HepG2 (cell line): ENCODE data around the gene CCR9. TPM values are rescaled to one million over a fixed set of nuclear protein-coding genes. Genes with fewer than 3 reads are reported as not detected.

Experiments used
- ATAC-seq: fragments of 200-7000 bp; cut with Tn5 transposase; 3 replicates; pipeline ENCODE4 v1.9.1; 2020; ENCODE audit warnings: mild to moderate bottlenecking, moderate library complexity
- BruUV-seq: library from RNA; stranded (reverse); fragments of 400-500 nt; replicated peaks from 2 replicates; lab custom pipeline; 2021; lab: Mats Ljungman, UMichigan
- CTCF ChIA-PET: fragments of 300-600 bp; formaldehyde crosslinking; extraction: SDS; loops from one replicate; lab custom pipeline; 2021; ENCODE audit warnings: low total read pairs, inconsistent platforms, low intra/inter-chr PET ratio; lab: Yijun Ruan, JAX
- POLR2A ChIA-PET: fragments of 350-600 bp; sonication (Branson Sonifier 250); formaldehyde crosslinking; loops from one replicate; lab custom pipeline; 2020; ENCODE audit warnings: antibody characterized with exemption, inconsistent platforms; lab: Yijun Ruan, JAX
- DNase-seq: peaks from one replicate; pipeline ENCODE4 v3.0.0-alpha.2; 2015; ENCODE audit warnings: low spot score
- FAIRE-seq: peaks from 3 replicates; lab custom pipeline; 2011; peaks lifted over from hg19 to GRCh38; lab: Jason Lieb, UNC
- H2AFZ ChIP-seq: one replicate; pipeline ENCODE4 v1.6.1; 2011; ENCODE audit warnings: low read length, inconsistent platforms
- H3K27ac ChIP-seq: fragments of 300-600 bp; 3 replicates; pipeline ENCODE4 v1.8.0; 2011; ENCODE audit warnings: mixed run types, mild to moderate bottlenecking, mixed read lengths, low read length, inconsistent platforms; ENCODE audit not compliant: insufficient read depth; ENCODE audit errors: extremely low read length
- H3K27me3 ChIP-seq, 2 experiments: fragments of 200-600 bp in 1 of 2; 2 replicates in 1 of 2; 3 replicates in 1 of 2; pipeline versions ENCODE4 v1.6.0 to v1.8.0; 2011; ENCODE audit warnings: low read length in 2 of 2, mild to moderate bottlenecking in 2 of 2, moderate library complexity in 2 of 2, inconsistent platforms in 1 of 2; ENCODE audit not compliant: insufficient read depth in 2 of 2, control insufficient read depth in 1 of 2
- H3K36me3 ChIP-seq, 2 experiments: fragments of 200-600 bp in 1 of 2; replicated peaks in 1 of 2; 2 replicates in 1 of 2; 3 replicates in 1 of 2; pipeline versions ENCODE4 v1.5.1 to v1.8.0; 2011; ENCODE audit warnings: low read length in 2 of 2, inconsistent platforms in 1 of 2; ENCODE audit not compliant: insufficient read depth in 2 of 2, control insufficient read depth in 1 of 2
- H3K4me1 ChIP-seq: 2 replicates; pipeline ENCODE4 v1.5.1; 2012; ENCODE audit warnings: low read length, inconsistent platforms; ENCODE audit not compliant: insufficient read depth
- H3K4me2 ChIP-seq: 2 replicates; pipeline ENCODE4 v1.6.0; 2011; ENCODE audit warnings: low read depth, low read length, inconsistent platforms
- H3K4me3 ChIP-seq, 3 experiments: fragments of 200-600 bp in 1 of 3; sonication (generic), shearing (Covaris generic) in 1 of 3; replicated peaks in 1 of 3; 2 replicates each; pipeline ENCODE4 v1.5.1; 2011 to 2016; ENCODE audit warnings: low read length in 3 of 3, inconsistent platforms in 2 of 3, low read depth in 2 of 3, mild to moderate bottlenecking in 2 of 3, control low read depth in 1 of 3, mixed read lengths in 1 of 3; ENCODE audit not compliant: insufficient read depth in 1 of 3
- H3K79me2 ChIP-seq: one replicate; pipeline ENCODE4 v1.6.1; 2011; ENCODE audit warnings: low read length, inconsistent platforms; ENCODE audit not compliant: insufficient read depth
- H3K9ac ChIP-seq: 2 replicates; pipeline ENCODE4 v1.6.0; 2011; ENCODE audit warnings: mild to moderate bottlenecking, low read depth, low read length, inconsistent platforms; ENCODE audit not compliant: insufficient read depth
- H3K9me3 ChIP-seq: 2 replicates; pipeline ENCODE4 v1.5.1; 2012; ENCODE audit warnings: mild to moderate bottlenecking, low read length
- H4K20me1 ChIP-seq: 2 replicates; pipeline ENCODE4 v1.6.0; 2011; ENCODE audit warnings: inconsistent platforms, mild to moderate bottlenecking, low read length, moderate library complexity; ENCODE audit not compliant: insufficient read depth
- ESRRA ChIP-seq: sonication (generic); formaldehyde crosslinking; IDR thresholded peaks from 2 replicates; pipeline ENCODE4 v1.5.1; 2020; ENCODE audit warnings: mild to moderate bottlenecking, low read depth, missing genetic modification reagents
- SALL1 ChIP-seq: sonication (generic); formaldehyde crosslinking; IDR thresholded peaks from 2 replicates; pipeline ENCODE4 v1.8.0; 2022; ENCODE audit warnings: mild to moderate bottlenecking, missing genetic modification reagents
- ZFP36 ChIP-seq: fragments of 150-350 bp; IDR thresholded peaks from 2 replicates; pipeline ENCODE4 v1.6.1; 2018; ENCODE audit warnings: borderline replicate concordance, low read length, low read depth; ENCODE audit not compliant: partially characterized antibody
- ZNF230 ChIP-seq: sonication (generic); formaldehyde crosslinking; IDR thresholded peaks from 2 replicates; pipeline ENCODE4 v1.4.0; 2020; ENCODE audit warnings: mild to moderate bottlenecking, missing genetic modification reagents
- ZNF615 ChIP-seq: sonication (generic); formaldehyde crosslinking; IDR thresholded peaks from 2 replicates; pipeline ENCODE4 v1.5.0; 2020; ENCODE audit warnings: mild to moderate bottlenecking, missing genetic modification reagents, borderline replicate concordance
- ZNF720 ChIP-seq: sonication (generic); formaldehyde crosslinking; IDR thresholded peaks from 2 replicates; pipeline ENCODE4 v1.4.0; 2020; ENCODE audit warnings: missing genetic modification reagents
- ZSCAN9 ChIP-seq: IDR thresholded peaks from 2 replicates; pipeline ENCODE4 v1.6.1; 2016; ENCODE audit warnings: borderline replicate concordance
- WGBS: methylation state at CpG from one replicate; pipeline ENCODE4 v1.1.6; 2017; ENCODE audit warnings: low lambda C conversion rate; 5-methylcytosine and 5-hydroxymethylcytosine counted together
- in situ Hi-C: cut with HindIII; loops from 2 replicates; pipeline ENCODE4 v1.10.0; 2017; ENCODE audit warnings: low pct_unique_long_range_greater_than_20kb; ENCODE audit not compliant: extremely low pct_ligation_motif_present
- intact Hi-C: fragments of 100-400 bp; cut with micrococcal nuclease; formaldehyde crosslinking; loops from one replicate; pipeline ENCODE4 v1.10.0; 2022; ENCODE audit not compliant: unreplicated experiment
- polyA plus RNA-seq, 8 experiments: library from polyadenylated mRNA; depleted of rRNA in 3 of 8; stranded (reverse) in 7 of 8; unstranded in 1 of 8; fragments of >200 nt; fragmentation: Illumina TruSeq in 4 of 8; extraction: Trizol in 4 of 8; gene quantifications; 2 replicates each; pipeline versions ENCODE4 v1.2.1 to v1.2.3, GENCODE V29; 2011 to 2016; ENCODE audit warnings: low read depth in 4 of 8, missing spikeins in 1 of 8, mixed read lengths in 1 of 8; ENCODE audit not compliant: insufficient read depth in 1 of 8
- total RNA-seq, 5 experiments: library from RNA; depleted of rRNA; stranded (reverse); fragments of >200 nt; fragmentation: Illumina TruSeq; extraction: Trizol; gene quantifications; 2 replicates each; pipeline ENCODE4 v1.2.3, GENCODE V29; 2016; ENCODE audit warnings: low read depth in 1 of 5
- TF ChIP-seq, protein P1 (sequence below), 2 experiments: sonication (generic) in 1 of 2; formaldehyde crosslinking in 1 of 2; IDR thresholded peaks; 2 replicates each; pipeline versions ENCODE4 v1.4.0 to v1.6.1; 2016 to 2020; ENCODE audit warnings: borderline replicate concordance in 1 of 2, low read depth in 1 of 2, mild to moderate bottlenecking in 1 of 2, missing genetic modification reagents in 1 of 2
- TF ChIP-seq, protein P2 (sequence below): sonication (generic); formaldehyde crosslinking; IDR thresholded peaks from 2 replicates; pipeline ENCODE4 v1.8.0; 2022; ENCODE audit warnings: mild to moderate bottlenecking, missing genetic modification reagents

CCR9 gene
- total and polyA plus RNA-seq, 2 of the 13 experiments (the other 11 are each of a cell fraction or from before 2014, with no cell fraction given) = not detected

DNA sequence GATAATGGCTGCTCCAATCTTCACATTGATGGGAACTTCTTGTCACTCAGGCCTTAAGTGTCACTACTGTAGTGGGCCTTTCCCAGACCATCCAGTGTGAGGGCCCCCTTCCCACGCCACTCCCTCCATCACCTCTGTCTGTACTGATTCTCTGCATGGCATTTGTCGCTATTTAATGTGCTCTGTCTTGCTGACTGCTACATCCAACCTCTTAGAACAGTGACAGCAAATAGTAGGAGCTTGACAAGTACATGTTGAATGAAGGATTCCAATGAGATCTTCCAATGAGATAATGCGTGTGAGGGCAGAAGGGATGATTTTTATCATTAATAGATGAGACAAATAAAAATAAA lies 5.6 kb upstream of the CCR9 start:
- in situ Hi-C loops = no loop called here
- Histone ChIP-seq H4K20me1 (no peaks in the 10 kb centered on the region), H3K9ac (no peak overlapping the region), H3K9me3 (no peaks in the 10 kb centered on the region), H3K36me3 (no peaks in the 10 kb centered on the region), H3K4me1 (no peaks in the 10 kb centered on the region), H3K27me3 (peaks cover 0 to 8% of the 10 kb centered on the region in 2 experiments; a peak in 2 of 5 replicates), H3K4me2 (no peak overlapping the region), H2AFZ (no peak overlapping the region), H3K4me3 (no peak overlapping the region), H3K27ac (no peak overlapping the region), H3K79me2 (no peaks in the 10 kb centered on the region)
- intact Hi-C loops = no loop called here
- FAIRE-seq (no peak), DNase-seq (no peak), ATAC-seq (no peak)
- CTCF ChIA-PET = no interaction called here
- no TSS peak for BruUV-seq
- POLR2A ChIA-PET = no interaction called here
- 21% methylated on average over 3 of the region's 3 CpGs for WGBS
- TF ChIP-seq, protein P1, sequence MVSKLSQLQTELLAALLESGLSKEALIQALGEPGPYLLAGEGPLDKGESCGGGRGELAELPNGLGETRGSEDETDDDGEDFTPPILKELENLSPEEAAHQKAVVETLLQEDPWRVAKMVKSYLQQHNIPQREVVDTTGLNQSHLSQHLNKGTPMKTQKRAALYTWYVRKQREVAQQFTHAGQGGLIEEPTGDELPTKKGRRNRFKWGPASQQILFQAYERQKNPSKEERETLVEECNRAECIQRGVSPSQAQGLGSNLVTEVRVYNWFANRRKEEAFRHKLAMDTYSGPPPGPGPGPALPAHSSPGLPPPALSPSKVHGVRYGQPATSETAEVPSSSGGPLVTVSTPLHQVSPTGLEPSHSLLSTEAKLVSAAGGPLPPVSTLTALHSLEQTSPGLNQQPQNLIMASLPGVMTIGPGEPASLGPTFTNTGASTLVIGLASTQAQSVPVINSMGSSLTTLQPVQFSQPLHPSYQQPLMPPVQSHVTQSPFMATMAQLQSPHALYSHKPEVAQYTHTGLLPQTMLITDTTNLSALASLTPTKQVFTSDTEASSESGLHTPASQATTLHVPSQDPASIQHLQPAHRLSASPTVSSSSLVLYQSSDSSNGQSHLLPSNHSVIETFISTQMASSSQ (IDR thresholded peaks at IDR 0.05; ENCODE audit: low read depth) = no peak
- TF ChIP-seq, protein P1 (CRISPR knock-in tag; IDR thresholded peaks at IDR 0.05; ENCODE audit: borderline replicate concordance) = no peak
- TF ChIP-seq, protein P2, sequence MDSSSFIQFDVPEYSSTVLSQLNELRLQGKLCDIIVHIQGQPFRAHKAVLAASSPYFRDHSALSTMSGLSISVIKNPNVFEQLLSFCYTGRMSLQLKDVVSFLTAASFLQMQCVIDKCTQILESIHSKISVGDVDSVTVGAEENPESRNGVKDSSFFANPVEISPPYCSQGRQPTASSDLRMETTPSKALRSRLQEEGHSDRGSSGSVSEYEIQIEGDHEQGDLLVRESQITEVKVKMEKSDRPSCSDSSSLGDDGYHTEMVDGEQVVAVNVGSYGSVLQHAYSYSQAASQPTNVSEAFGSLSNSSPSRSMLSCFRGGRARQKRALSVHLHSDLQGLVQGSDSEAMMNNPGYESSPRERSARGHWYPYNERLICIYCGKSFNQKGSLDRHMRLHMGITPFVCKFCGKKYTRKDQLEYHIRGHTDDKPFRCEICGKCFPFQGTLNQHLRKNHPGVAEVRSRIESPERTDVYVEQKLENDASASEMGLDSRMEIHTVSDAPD (CRISPR knock-in tag) = no peak
- TF ChIP-seq ESRRA (no peak), ZFP36 (no peak), SALL1 (CRISPR knock-in tag) (no peak), ZNF720 (CRISPR knock-in tag) (no peak), ZNF615 (CRISPR knock-in tag) (no peak), ZSCAN9 (no peak), ZNF230 (CRISPR knock-in tag) (no peak)
